GM23338 (cell line): ENCODE results near the gene C22orf39. TPM values are rescaled to one million over a fixed set of nuclear protein-coding genes. Genes with fewer than 3 reads are reported as not detected.

Experiments
- ATAC-seq: fragments of 200-7000 bp; cut with Tn5 transposase; 3 replicates; pipeline ENCODE4 v1.9.1; 2020
- DNase-seq: peaks from one replicate; pipeline ENCODE4 v3.0.0-alpha.2; 2015; ENCODE audit warnings: low spot score
- H2AFZ ChIP-seq: fragments of 200-600 bp; sonication (generic); 2 replicates; pipeline ENCODE4 v1.8.0; 2016; ENCODE audit warnings: antibody characterized with exemption, mild to moderate bottlenecking, moderate library complexity
- H3F3A ChIP-seq: fragments of 200-600 bp; sonication (generic); replicated peaks from 2 replicates; pipeline ENCODE4 v1.8.0; 2017; ENCODE audit warnings: antibody characterized with exemption, mixed run types, low read depth
- H3K27ac ChIP-seq: fragments of 200-600 bp; sonication (generic); 2 replicates; pipeline ENCODE4 v1.6.1; 2016; ENCODE audit warnings: low read depth
- H3K27me3 ChIP-seq: fragments of 200-600 bp; sonication (generic); 2 replicates; pipeline ENCODE4 v1.8.0; 2016; ENCODE audit warnings: mild to moderate bottlenecking, mixed run types, moderate library complexity; ENCODE audit not compliant: insufficient read depth
- H3K36me3 ChIP-seq: fragments of 200-600 bp; sonication (generic); 2 replicates; pipeline ENCODE4 v1.8.0; 2016; ENCODE audit warnings: mild to moderate bottlenecking; ENCODE audit not compliant: insufficient read depth
- H3K4me1 ChIP-seq: fragments of 200-600 bp; sonication (generic); 2 replicates; pipeline ENCODE4 v1.8.0; 2016; ENCODE audit warnings: mild to moderate bottlenecking, moderate library complexity; ENCODE audit not compliant: insufficient read depth
- H3K4me2 ChIP-seq: fragments of 200-600 bp; sonication (generic); 2 replicates; pipeline ENCODE4 v1.7.1; 2017; ENCODE audit warnings: mixed run types
- H3K4me3 ChIP-seq: fragments of 200-600 bp; sonication (generic); 2 replicates; pipeline ENCODE4 v1.6.1; 2016; ENCODE audit warnings: mixed run types
- H3K79me2 ChIP-seq: fragments of 200-600 bp; sonication (generic); replicated peaks from 2 replicates; pipeline ENCODE4 v1.8.0; 2017; ENCODE audit warnings: mild to moderate bottlenecking; ENCODE audit not compliant: insufficient read depth
- H3K9me2 ChIP-seq: fragments of 200-600 bp; sonication (generic); 2 replicates; pipeline ENCODE4 v1.8.0; 2017; ENCODE audit not compliant: insufficient read depth
- H4K20me1 ChIP-seq: fragments of 200-600 bp; sonication (generic); replicated peaks from 2 replicates; pipeline ENCODE4 v1.8.0; 2017; ENCODE audit warnings: mild to moderate bottlenecking; ENCODE audit not compliant: insufficient read depth
- H3K27ac Mint-ChIP-seq: 2 replicates; pipeline ENCODE4 v1.8.0; 2020; ENCODE audit warnings: inconsistent platforms, mild to moderate bottlenecking, moderate library complexity, mixed read lengths
- H3K27me3 Mint-ChIP-seq: 3 replicates; pipeline ENCODE4 v1.8.0; 2022; ENCODE audit warnings: low read depth, mild to moderate bottlenecking, moderate library complexity, mixed read lengths, inconsistent platforms; ENCODE audit not compliant: insufficient read depth, poor library complexity
- H3K36me3 Mint-ChIP-seq: 3 replicates; pipeline ENCODE4 v1.8.0; 2021; ENCODE audit warnings: low read depth, mild to moderate bottlenecking, inconsistent platforms, moderate library complexity, mixed read lengths
- H3K4me1 Mint-ChIP-seq: 3 replicates; pipeline ENCODE4 v1.8.0; 2020; ENCODE audit warnings: mild to moderate bottlenecking, inconsistent platforms, mixed read lengths
- H3K4me3 Mint-ChIP-seq: 3 replicates; pipeline ENCODE4 v1.8.0; 2021; ENCODE audit warnings: moderate library complexity, mild to moderate bottlenecking, inconsistent platforms, mixed read lengths
- H3K9me3 Mint-ChIP-seq: 3 replicates; pipeline ENCODE4 v1.8.0; 2020; ENCODE audit warnings: moderate library complexity, mild to moderate bottlenecking, inconsistent platforms, mixed read lengths
- CREB1 ChIP-seq: fragments of 250-450 bp; sonication (Bioruptor Pico); IDR thresholded peaks from 2 replicates; pipeline ENCODE4 v1.5.0; 2020; ENCODE audit warnings: low read depth, mild to moderate bottlenecking, moderate library complexity
- EZH2 ChIP-seq: fragments of 200-600 bp; sonication (generic); IDR thresholded peaks from one replicate; pipeline ENCODE4 v1.8.0; 2017; ENCODE audit warnings: antibody characterized with exemption, mild to moderate bottlenecking, low read depth; ENCODE audit not compliant: unreplicated experiment
- EZH2phosphoT487 ChIP-seq: fragments of 200-600 bp; sonication (generic); IDR thresholded peaks from one replicate; pipeline ENCODE4 v1.8.1; 2018; ENCODE audit warnings: antibody characterized with exemption; ENCODE audit not compliant: unreplicated experiment
- JUNB ChIP-seq: IDR thresholded peaks from one replicate; pipeline ENCODE4 v1.6.1; 2016; ENCODE audit warnings: antibody characterized with exemption; ENCODE audit not compliant: unreplicated experiment
- NANOG ChIP-seq: IDR thresholded peaks from 2 replicates; pipeline ENCODE4 v1.6.1; 2016; ENCODE audit warnings: antibody characterized with exemption, borderline replicate concordance
- POLR2AphosphoS5 ChIP-seq: IDR thresholded peaks from 2 replicates; pipeline ENCODE4 v1.6.1; 2016; ENCODE audit warnings: antibody characterized with exemption, low read depth
- STAT1 ChIP-seq: IDR thresholded peaks from one replicate; pipeline ENCODE4 v1.6.1; 2016; ENCODE audit warnings: antibody characterized with exemption; ENCODE audit not compliant: unreplicated experiment
- ZNF114 ChIP-seq: fragments of 250-450 bp; sonication (Bioruptor Pico); IDR thresholded peaks from 2 replicates; pipeline ENCODE4 v1.5.0; 2020; ENCODE audit warnings: mild to moderate bottlenecking, moderate library complexity
- ZNF331 ChIP-seq: fragments of 250-450 bp; sonication (Bioruptor Pico); IDR thresholded peaks from 2 replicates; pipeline ENCODE4 v1.5.0; 2020; ENCODE audit warnings: low read depth, mild to moderate bottlenecking, moderate library complexity
- polyA plus RNA-seq: library from polyadenylated mRNA; unstranded; fragments of >200 nt; fragmentation: Nextera tagmentation; extraction: Ambion mirVana; gene quantifications from 2 replicates; pipeline ENCODE4 v1.2.1, GENCODE V29; 2016
- total RNA-seq: library from RNA; depleted of rRNA; stranded (reverse); fragments of >200 nt; shearing (Covaris generic); gene quantifications from 2 replicates; pipeline ENCODE4 v1.2.3, GENCODE V29; 2014
- TF ChIP-seq, protein P1 (sequence below), 2 experiments: fragments of 200-600 bp in 1 of 2; sonication (generic) in 1 of 2; conservative IDR thresholded peaks; 2 replicates each; pipeline versions ENCODE4 v1.5.1 to v1.6.1; 2016 to 2017; ENCODE audit warnings: antibody characterized with exemption in 2 of 2, low read depth in 2 of 2, mild to moderate bottlenecking in 2 of 2, moderate library complexity in 1 of 2
- TF ChIP-seq, protein P2 (sequence below): fragments of 250-450 bp; sonication (Bioruptor Pico); IDR thresholded peaks from 2 replicates; pipeline ENCODE4 v1.5.0; 2020; ENCODE audit warnings: mild to moderate bottlenecking, moderate library complexity
- TF ChIP-seq, protein P3 (sequence below): IDR thresholded peaks from one replicate; pipeline ENCODE4 v1.6.1; 2018; ENCODE audit warnings: antibody characterized with exemption; ENCODE audit not compliant: unreplicated experiment
- TF ChIP-seq, protein P4 (sequence below): IDR thresholded peaks from 2 replicates; pipeline ENCODE4 v1.6.1; 2016; ENCODE audit warnings: antibody characterized with exemption

Gene C22orf39
- total and polyA plus RNA-seq, 2 experiments from 2014 or later, result 37.4 to 40.2 TPM

DNA sequence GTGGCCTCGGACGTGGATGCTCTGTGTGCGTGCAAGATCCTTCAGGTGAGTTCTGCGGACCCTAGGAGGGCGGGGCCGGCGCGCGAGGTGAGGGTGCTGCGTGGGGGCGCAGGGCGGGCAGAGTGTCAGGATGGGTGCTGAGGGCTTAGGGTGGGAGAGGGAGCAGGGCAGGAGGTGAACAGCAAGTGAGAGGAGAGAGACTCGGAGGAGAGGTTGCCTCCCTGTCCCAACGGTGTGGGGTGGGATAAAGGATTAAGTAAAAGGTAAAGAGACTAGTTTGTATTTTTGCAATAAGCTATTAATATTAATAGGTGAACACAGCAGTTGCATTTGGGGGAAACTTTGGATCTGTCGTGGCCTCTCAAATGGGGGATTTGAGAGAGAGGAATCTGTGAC, 32.7 kb upstream of the C22orf39 start:
- peaks cover 3% of the 10 kb centered on the region for H3K27me3 Mint-ChIP-seq
- TF ChIP-seq ZNF114 (CRISPR knock-in tag) (no peak), NANOG (no peak), JUNB (no peak), ZNF331 (CRISPR knock-in tag) (no peak), STAT1 (no peak), EZH2 (no peak), CREB1 (CRISPR knock-in tag) (no peak), POLR2AphosphoS5 (no peak), EZH2phosphoT487 (no peak)
- TF ChIP-seq, protein P1, sequence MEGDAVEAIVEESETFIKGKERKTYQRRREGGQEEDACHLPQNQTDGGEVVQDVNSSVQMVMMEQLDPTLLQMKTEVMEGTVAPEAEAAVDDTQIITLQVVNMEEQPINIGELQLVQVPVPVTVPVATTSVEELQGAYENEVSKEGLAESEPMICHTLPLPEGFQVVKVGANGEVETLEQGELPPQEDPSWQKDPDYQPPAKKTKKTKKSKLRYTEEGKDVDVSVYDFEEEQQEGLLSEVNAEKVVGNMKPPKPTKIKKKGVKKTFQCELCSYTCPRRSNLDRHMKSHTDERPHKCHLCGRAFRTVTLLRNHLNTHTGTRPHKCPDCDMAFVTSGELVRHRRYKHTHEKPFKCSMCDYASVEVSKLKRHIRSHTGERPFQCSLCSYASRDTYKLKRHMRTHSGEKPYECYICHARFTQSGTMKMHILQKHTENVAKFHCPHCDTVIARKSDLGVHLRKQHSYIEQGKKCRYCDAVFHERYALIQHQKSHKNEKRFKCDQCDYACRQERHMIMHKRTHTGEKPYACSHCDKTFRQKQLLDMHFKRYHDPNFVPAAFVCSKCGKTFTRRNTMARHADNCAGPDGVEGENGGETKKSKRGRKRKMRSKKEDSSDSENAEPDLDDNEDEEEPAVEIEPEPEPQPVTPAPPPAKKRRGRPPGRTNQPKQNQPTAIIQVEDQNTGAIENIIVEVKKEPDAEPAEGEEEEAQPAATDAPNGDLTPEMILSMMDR (conservative IDR thresholded peaks at IDR 0.05; ENCODE audit: low read depth in 2 of 2), result no peak
- TF ChIP-seq, protein P2, sequence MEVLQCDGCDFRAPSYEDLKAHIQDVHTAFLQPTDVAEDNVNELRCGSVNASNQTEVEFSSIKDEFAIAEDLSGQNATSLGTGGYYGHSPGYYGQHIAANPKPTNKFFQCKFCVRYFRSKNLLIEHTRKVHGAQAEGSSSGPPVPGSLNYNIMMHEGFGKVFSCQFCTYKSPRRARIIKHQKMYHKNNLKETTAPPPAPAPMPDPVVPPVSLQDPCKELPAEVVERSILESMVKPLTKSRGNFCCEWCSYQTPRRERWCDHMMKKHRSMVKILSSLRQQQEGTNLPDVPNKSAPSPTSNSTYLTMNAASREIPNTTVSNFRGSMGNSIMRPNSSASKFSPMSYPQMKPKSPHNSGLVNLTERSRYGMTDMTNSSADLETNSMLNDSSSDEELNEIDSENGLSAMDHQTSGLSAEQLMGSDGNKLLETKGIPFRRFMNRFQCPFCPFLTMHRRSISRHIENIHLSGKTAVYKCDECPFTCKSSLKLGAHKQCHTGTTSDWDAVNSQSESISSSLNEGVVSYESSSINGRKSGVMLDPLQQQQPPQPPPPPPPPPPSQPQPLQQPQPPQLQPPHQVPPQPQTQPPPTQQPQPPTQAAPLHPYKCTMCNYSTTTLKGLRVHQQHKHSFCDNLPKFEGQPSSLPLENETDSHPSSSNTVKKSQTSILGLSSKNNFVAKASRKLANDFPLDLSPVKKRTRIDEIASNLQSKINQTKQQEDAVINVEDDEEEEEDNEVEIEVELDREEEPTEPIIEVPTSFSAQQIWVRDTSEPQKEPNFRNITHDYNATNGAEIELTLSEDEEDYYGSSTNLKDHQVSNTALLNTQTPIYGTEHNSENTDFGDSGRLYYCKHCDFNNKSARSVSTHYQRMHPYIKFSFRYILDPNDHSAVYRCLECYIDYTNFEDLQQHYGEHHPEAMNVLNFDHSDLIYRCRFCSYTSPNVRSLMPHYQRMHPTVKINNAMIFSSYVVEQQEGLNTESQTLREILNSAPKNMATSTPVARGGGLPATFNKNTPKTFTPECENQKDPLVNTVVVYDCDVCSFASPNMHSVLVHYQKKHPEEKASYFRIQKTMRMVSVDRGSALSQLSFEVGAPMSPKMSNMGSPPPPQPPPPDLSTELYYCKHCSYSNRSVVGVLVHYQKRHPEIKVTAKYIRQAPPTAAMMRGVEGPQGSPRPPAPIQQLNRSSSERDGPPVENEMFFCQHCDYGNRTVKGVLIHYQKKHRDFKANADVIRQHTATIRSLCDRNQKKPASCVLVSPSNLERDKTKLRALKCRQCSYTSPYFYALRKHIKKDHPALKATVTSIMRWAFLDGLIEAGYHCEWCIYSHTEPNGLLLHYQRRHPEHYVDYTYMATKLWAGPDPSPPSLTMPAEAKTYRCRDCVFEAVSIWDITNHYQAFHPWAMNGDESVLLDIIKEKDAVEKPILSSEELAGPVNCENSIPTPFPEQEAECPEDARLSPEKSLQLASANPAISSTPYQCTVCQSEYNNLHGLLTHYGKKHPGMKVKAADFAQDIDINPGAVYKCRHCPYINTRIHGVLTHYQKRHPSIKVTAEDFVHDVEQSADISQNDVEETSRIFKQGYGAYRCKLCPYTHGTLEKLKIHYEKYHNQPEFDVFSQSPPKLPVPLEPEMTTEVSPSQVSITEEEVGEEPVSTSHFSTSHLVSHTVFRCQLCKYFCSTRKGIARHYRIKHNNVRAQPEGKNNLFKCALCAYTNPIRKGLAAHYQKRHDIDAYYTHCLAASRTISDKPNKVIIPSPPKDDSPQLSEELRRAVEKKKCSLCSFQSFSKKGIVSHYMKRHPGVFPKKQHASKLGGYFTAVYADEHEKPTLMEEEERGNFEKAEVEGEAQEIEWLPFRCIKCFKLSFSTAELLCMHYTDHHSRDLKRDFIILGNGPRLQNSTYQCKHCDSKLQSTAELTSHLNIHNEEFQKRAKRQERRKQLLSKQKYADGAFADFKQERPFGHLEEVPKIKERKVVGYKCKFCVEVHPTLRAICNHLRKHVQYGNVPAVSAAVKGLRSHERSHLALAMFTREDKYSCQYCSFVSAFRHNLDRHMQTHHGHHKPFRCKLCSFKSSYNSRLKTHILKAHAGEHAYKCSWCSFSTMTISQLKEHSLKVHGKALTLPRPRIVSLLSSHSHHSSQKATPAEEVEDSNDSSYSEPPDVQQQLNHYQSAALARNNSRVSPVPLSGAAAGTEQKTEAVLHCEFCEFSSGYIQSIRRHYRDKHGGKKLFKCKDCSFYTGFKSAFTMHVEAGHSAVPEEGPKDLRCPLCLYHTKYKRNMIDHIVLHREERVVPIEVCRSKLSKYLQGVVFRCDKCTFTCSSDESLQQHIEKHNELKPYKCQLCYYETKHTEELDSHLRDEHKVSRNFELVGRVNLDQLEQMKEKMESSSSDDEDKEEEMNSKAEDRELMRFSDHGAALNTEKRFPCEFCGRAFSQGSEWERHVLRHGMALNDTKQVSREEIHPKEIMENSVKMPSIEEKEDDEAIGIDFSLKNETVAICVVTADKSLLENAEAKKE (CRISPR knock-in tag), result no peak
- TF ChIP-seq, protein P3, sequence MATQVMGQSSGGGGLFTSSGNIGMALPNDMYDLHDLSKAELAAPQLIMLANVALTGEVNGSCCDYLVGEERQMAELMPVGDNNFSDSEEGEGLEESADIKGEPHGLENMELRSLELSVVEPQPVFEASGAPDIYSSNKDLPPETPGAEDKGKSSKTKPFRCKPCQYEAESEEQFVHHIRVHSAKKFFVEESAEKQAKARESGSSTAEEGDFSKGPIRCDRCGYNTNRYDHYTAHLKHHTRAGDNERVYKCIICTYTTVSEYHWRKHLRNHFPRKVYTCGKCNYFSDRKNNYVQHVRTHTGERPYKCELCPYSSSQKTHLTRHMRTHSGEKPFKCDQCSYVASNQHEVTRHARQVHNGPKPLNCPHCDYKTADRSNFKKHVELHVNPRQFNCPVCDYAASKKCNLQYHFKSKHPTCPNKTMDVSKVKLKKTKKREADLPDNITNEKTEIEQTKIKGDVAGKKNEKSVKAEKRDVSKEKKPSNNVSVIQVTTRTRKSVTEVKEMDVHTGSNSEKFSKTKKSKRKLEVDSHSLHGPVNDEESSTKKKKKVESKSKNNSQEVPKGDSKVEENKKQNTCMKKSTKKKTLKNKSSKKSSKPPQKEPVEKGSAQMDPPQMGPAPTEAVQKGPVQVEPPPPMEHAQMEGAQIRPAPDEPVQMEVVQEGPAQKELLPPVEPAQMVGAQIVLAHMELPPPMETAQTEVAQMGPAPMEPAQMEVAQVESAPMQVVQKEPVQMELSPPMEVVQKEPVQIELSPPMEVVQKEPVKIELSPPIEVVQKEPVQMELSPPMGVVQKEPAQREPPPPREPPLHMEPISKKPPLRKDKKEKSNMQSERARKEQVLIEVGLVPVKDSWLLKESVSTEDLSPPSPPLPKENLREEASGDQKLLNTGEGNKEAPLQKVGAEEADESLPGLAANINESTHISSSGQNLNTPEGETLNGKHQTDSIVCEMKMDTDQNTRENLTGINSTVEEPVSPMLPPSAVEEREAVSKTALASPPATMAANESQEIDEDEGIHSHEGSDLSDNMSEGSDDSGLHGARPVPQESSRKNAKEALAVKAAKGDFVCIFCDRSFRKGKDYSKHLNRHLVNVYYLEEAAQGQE, result no peak
- TF ChIP-seq, protein P4, sequence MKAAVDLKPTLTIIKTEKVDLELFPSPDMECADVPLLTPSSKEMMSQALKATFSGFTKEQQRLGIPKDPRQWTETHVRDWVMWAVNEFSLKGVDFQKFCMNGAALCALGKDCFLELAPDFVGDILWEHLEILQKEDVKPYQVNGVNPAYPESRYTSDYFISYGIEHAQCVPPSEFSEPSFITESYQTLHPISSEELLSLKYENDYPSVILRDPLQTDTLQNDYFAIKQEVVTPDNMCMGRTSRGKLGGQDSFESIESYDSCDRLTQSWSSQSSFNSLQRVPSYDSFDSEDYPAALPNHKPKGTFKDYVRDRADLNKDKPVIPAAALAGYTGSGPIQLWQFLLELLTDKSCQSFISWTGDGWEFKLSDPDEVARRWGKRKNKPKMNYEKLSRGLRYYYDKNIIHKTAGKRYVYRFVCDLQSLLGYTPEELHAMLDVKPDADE, result no peak
- Histone ChIP-seq H3K27ac (no peak overlapping the region), H3F3A (no peaks in the 10 kb centered on the region), H3K36me3 (peaks cover 20% of the 10 kb centered on the region), H4K20me1 (peaks cover 36% of the 10 kb centered on the region), H3K4me3 (peak overlapping the region; percentile 55), H3K9me2 (no peaks in the 10 kb centered on the region), H3K79me2 (peaks cover 49% of the 10 kb centered on the region), H3K4me2 (peak overlapping the region; percentile 96), H3K4me1 (peaks cover 13% of the 10 kb centered on the region), H2AFZ (0 out of 2 replicates have a peak overlapping the region, but pooled peaks have one; percentile 18), H3K27me3 (no peaks in the 10 kb centered on the region)
- H3K4me3 Mint-ChIP-seq, result peak overlapping the region; percentile 97
- no peaks in the 10 kb centered on the region for H3K9me3 Mint-ChIP-seq
- no peak for DNase-seq
- peaks cover 25% of the 10 kb centered on the region for H3K36me3 Mint-ChIP-seq
- peak overlapping the region; percentile 100 for H3K27ac Mint-ChIP-seq
- ATAC-seq, result peak; percentile 11
- H3K4me1 Mint-ChIP-seq, result peaks cover 17% of the 10 kb centered on the region
